Measurements from ENCODE around the gene UCHL5.
"Not testable (repeated sequence)": the region's sequence is repeated elsewhere in the genome, so short reads cannot be mapped to it uniquely, and the experiment has no call there.

Gene UCHL5

GRCh38 chr1:193062698-193063463 is 3.7 kb upstream of the UCHL5 start:
- DNase-seq: peak; percentile 7

DNA sequence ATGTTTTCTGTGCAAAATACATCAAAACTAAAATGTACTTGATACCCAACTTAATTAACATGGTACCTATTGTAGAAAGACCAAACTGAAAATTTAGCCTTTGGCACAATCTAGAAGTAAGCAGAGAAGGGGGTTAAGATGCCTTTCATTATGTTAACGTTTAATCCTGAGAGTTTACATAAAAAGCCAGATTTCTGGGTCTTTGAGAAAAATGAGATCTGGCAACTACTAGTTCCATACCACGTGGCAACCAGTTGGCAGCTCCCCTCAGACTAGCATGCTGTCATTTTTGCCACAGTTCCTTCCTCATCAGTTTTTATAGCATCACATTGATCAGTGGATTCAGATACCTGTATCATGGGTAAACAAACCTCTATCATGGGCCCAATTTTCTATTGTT is 1.8 kb upstream of the UCHL5 start:
- DNase-seq: no peak

DNA sequence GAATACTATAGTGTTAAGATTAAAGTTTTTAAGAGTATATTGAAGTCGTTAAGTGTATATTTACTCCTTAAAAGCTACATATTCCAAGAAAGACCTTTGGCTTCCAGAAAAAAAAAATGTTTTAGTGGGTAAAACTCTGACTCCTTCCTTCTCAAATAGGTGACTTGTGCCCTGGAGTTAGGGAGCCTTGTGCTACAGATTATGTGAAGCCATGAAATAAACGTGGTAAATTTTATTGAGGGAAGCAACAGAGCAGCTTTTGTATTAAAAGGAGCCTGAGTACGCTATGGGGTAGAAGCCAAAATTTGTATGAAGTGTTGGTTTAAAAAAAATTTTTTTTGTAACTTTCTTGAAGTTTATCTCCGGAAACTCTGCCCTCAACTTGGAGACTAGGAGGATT is 1.2 kb upstream of the UCHL5 start:
- DNase-seq: no peak

DNA sequence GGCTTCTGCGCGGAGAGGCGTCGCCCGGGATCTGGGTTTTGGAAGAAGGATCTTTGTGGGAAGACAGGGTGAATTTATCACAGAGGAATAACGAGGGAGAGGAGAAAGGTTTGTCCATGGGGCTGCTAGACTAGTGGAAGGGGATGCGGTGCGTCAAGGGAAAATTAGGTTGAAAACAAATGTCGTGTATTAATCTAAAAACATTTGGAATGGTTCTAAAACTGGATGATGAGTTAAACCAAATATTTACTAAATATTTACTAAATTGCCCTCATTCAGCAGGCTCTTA is 899 bp upstream of the UCHL5 start:
- DNase-seq: no peak

DNA sequence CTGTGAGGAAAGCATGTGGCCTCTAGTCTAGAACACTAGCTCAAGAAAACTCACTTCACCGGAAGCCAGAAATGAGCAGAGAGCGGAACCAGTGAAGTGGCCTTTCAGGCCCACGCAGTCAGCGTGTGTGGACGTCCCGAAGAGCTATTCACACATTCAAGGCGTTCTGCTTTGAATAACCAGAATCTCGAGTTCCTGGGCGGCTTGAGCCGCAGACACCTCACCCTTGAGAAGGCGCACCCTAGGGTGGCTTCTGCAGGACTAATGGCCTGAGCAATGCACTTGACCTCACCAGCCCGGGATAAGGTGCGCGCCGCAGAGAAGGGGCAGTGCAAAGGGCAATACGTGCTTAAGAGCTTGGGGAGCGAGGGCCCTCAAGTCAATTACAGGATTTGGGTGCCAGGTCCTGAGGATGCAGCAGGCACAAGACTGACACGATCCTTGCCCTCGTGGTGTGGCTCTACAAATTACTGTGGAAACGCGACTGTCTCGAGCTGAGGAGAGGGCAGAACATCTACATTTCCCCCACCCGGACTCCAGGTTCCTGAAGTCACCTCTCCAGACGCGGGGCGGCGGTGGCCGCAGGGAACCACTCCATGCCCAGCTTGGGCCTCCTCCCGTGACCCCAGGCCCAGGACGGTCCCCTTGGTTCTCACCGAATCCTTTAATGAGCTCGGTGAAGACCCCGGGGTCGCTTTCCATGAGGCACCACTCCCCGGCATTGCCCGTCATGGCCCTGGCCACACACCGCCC is 455 bp downstream of the UCHL5 start:
- DNase-seq: peak; percentile 2

DNA sequence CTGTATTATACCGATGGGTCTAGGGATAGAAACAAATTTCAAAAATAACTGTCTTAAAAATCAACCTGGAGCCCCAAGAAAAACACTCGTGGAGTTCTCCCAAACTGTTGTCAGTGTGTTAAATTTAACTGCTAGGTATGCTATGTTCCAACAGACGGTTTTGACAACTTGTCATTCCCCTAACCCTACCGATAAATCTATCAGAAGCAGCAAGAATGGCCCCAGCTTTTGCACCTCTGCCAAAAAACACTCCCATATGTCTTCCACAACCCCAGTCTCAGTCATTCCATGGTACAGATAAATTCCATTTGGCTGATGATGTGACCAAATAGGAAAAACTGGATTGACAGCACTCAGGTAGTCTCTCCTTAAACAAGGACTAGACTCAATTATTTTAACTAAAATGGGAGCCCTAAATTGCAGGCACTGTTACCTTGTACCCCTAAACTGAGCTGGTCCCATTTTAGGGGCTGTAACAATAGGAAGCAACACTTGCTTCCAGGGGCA is 4.9 kb downstream of the UCHL5 start:
- no peak for DNase-seq

DNA sequence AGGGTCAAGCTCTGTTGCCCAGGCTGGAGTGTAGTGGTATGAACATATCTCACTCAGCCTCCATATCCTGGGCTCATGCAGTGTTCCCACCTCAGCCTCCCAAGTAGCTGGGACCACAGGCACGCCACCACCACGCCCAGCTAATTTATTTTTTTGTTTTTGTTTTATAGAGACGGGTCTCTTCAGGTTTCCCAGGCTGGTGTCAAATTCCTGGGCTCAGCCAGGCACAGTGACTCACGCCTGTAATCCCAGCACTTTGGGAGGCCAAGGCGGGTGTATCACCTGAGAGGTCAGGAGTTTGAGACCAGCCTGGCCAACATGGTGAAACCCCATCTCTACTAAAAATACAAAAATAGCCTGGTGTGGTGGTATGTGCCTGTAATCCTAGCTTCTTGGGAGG is 10.2 kb downstream of the UCHL5 start:
- DNase-seq: not testable (repeated sequence)

DNA sequence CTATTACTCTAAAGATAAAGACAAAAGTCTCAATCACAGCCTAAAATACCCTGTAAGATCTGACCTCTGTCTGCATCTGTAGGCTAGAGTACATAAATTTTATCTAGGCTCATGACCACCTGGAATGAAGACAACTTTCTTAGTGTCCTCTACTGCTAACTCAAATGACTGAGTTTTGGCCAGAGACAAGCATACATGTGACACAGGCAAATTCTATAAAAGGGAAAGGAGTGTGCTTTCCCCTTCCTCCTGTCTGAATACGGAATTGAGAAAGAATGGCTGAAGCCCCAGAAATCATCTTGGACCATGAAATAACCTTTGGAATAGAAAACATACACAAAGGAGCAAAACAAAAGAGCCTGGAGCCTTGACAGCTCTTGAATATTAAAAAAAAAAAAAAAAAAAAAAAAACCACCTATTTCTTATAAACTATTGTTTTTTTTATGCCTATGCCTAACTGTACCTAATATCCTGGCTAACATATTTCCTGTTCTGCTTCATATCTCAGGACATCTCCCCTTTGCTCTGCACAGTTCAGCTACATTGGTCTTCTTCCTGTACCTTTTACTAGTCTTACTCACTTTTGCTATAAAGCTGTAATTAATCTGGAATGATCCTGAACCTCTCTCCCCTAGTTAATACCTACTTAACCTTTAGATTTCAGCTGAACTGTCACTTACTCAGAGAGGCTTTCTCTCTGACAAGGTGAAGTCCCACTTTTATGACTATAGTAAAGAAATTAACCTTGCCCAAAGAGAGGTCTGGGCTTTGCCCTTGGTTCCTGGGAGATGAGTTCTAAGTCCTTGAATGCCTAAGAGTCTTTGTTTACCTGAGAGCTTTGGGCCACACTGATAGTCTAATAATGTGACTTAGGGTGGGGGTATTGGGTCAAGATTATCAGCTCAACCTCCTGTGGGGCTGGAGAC is 16.1 kb downstream of the UCHL5 start:
- no peak for DNase-seq

DNA sequence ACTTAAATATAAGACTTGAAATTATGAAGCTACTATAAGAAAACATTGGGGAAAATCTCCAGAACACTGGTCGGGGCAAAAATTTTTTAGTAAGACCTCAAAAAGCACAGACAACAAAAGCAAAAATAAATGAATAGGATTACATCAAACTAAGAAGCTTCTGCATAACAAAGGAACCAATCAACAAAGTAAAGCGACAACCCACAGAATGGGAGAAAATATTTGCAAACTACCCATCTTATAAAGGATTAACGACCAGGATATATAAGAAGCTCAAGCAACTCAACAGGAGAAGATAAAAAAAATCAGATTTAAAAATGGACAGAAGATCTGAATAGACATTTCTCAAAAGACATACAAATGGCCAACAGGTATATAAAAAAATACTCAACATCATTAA is 19.1 kb downstream of the UCHL5 start:
- DNase-seq: no peak

DNA sequence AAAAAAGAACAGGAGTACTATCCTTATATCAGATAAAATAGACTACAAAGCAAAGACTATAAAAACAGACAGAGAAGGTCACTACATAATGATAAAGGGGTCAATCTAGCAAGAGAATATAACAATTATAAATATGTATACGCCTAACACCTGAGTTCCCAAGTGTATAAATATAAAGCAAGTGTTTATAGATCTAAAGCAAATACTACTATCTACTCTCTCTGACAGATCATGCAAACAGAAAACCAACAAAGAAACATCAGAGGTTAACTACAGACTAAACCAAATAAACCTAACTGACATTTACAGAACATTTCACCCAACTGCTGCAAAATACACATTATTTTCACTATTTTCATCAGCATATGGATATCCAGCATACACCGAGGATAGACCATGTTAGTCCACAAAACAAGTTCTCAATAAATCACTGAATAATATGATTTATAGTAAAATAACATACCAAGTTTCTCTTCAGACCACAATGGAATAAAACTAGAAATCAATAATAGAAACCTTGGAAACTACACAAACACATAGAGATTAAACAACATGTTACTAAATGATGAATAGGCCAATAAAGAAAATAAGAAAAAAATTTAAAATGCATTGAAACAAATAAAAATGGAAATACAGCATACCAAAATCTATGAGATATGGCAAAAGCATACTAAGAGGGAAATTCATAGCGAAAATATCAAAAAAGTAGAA is 22.7 kb downstream of the UCHL5 start:
- no peak for DNase-seq

DNA sequence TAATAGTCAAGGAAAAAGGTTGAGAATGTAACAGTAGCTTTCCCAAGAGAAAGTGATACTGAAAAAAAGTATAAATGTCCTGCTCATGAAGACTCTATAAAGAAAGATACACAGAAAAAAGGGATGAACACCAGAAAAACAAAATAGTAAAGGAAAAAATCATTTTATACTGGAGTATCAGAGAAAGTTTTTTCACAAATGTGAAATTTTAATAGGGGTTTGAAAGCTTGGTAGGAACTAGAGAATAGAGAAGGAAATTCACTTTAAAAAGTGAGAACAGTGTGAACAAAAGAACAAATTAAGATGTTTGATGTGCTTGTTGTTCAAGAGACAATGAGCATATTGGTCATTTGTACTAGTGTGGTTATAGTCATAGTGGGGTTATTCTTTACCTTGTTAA is 25.6 kb downstream of the UCHL5 start:
- no peak for DNase-seq

DNA sequence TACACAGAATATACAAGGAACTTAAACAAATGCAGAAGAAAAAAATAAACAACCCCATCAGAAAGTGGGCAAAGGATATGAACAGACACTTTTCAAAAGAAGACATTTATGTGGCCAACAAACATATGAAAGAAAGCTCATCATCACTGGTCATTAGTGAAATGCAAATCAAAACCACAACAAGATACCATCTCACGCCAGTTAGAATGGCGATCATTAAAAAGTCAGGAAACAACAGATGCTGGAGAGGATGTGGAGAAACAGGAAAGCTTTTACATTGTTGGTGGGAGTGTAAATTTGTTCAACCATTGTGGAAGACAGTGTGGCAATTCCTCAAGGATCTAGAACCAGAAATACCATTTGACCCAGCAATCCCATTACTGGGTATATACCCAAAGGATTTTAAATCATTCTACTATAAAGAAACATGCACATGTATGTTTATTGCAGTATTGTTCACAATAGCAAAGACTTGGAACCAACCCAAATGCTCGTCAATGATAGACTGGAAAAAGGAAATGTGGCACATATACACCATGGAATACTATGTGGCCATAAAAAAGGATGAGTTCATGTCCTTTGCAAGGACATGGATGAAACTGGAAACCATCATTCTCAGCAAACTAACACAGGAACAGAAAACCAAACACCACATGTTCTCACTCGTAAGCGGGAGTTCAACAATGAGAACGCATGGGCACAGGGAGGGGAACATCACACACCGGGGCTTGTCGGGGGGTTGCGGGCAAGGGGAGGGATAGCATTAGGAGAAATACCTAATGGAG is 26.3 kb downstream of the UCHL5 start:
- not testable (repeated sequence) for DNase-seq

DNA sequence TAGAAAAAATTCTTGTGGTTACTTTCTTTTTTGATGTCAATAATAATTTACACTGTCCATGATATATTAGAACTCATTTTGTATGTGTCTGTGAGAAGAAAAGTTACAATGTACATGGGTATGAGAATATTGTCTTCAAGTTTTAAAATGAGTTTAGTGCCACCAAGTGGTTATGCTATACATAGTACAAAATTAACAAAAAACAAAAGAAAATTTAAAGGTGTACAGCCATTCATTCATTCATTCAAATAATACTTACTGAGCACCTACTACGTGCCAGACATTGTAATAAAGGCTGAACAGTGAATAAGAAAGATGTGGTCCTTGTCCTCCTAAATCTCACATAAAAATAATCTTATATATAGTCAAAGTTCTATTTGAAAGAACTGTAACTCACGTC is 27.7 kb downstream of the UCHL5 start:
- DNase-seq: no peak

DNA sequence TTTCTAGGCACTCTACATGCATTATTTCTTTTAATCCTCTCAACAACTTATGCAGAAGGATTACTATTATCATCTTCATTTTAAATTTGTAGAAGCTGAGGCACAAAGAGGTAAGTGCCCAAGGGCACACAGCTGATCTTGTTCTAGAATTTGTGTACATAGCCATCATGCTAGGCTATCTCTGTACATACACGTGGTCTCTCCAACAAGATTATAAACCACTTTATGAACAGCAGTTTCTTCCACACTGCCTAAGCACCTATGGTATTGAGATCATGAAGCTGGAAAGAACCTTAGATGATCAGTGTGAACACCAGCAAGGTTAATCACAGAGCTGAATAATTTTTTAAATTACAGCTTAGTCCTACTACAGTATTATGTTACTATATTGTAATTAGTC is 28.9 kb downstream of the UCHL5 start:
- no peak for DNase-seq

- DNase-seq: no peak
Measured at GRCh38 chr1:193025218-193025617, 33.9 kb downstream of the UCHL5 start.

GRCh38 chr1:193019442-193020026 is 39.6 kb downstream of the UCHL5 start:
- DNase-seq: peak; percentile 33

GRCh38 chr1:193016788-193017187 is 42.4 kb downstream of the UCHL5 start:
- no peak for DNase-seq

GRCh38 chr1:193014400-193014799 is 44.8 kb downstream of the UCHL5 start:
- DNase-seq: no peak

DNA sequence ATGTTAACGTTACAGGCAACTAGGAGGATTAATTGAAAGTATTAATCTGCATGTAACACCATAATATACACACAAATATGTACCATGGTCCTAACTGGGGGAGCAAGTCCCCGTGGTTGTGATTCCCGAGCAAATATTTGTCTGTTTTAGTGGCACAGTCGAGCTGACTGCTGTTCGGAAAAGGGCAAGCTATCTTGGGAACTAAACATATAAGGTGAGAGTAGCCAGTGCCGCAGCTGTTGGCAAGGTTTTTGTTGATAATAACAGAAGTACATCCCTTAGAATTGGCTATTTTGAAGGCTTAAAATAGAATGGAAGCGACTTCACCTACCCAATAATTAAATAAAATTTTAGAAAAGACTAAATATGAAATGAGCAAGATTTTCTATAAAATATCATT is 45.5 kb downstream of the UCHL5 start:
- DNase-seq: no peak

DNA sequence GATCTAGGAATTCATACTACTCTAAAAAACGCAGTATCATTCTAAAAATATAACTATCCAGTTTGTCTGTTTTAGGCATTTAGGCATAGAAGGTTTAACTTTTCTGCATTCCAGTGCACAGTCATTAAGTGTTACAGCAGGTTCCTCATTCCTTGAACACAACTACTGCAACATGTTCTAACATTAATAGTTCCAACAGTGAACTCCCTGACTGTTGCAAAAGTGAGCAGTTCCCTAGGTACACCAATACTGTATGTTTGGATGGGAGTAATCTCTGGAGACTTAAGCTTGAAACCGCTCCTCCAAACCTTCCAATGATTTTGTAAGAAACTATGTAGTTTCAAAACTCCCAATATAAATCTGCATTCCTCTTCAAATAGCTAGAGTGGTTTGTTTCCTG is 46.2 kb downstream of the UCHL5 start:
- DNase-seq: no peak

- no peak for DNase-seq
Measured at GRCh38 chr1:193011406-193011805, 47.8 kb downstream of the UCHL5 start.

GRCh38 chr1:193009501-193009900 is 49.7 kb downstream of the UCHL5 start:
- no peak for DNase-seq

All from NCI-H226 (cell line).